ENCODE data around the gene OR52B2.

Gene OR52B2

DNA sequence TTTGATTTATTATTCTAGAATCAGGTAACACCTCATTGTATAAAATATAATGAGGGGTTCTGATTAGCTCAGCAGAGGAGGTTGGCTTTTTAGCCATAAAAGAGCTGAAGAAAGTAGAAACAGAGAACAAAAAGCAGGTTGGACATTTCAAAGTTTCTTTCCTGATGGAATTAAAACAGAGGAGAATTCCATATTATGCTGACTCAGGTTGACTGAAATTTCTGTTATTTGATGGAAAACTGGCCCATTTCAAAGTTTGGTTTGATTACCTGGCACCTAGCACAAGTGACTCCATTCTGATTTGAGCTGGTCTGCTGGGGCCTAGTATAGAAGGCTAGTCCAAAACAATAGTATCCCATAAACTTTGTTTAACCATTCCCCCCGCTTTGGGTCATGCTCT is 37.7 kb downstream of the OR52B2 start:
- no peak overlapping the region for H3K27ac ChIP-seq
- DNase-seq (ENCODE audit: low spot score) = no peak
- ChIA-PET CTCF (interaction anchor here (0.6 kb wide), 1 partner anchor 49 kb away, joined by 3 read pairs; no protein-coding TSS in a partner anchor), POLR2A (ENCODE audit: low non-redundant PET) (no interaction called here)
- no peak for TF ChIP-seq CTCF (conservative IDR thresholded peaks at IDR 0.05; ENCODE audit: low read depth)

GRCh38 chr11:6129635-6130034 is 40.5 kb downstream of the OR52B2 start:
- CTCF ChIA-PET = interaction anchor here (0.7 kb wide), 1 partner anchor 74 kb away, joined by 3 read pairs; no protein-coding TSS in a partner anchor
- POLR2A ChIA-PET (ENCODE audit: low non-redundant PET) = no interaction called here
- no peak for TF ChIP-seq CTCF (conservative IDR thresholded peaks at IDR 0.05; ENCODE audit: low read depth)
- no peak for DNase-seq (ENCODE audit: low spot score)
- no peak overlapping the region for H3K27ac ChIP-seq

DNA sequence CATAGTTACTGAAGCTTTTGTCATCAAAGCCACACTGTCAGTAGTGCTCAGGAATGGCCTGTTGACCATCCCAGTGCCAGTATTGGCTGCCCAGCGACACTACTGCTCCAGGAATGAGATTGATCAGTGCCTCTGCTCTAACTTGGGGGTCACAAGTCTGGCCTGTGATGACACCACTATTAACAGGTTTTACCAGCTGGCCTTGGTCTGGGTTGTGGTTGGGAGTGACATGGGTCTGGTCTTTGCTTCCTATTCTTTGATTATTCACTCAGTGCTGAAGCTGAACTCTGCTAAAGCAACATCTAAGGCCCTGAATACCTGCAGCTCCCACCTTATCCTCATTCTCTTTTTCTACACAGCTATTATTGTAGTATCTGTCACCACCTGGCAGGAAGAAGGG is 41.1 kb downstream of the OR52B2 start:
- POLR2A ChIA-PET (ENCODE audit: low non-redundant PET) = no interaction called here
- H3K27ac ChIP-seq = no peak overlapping the region
- TF ChIP-seq CTCF (conservative IDR thresholded peaks at IDR 0.05; ENCODE audit: low read depth) = no peak
- CTCF ChIA-PET = no interaction called here
- DNase-seq (ENCODE audit: low spot score) = no peak

- TF ChIP-seq CTCF (conservative IDR thresholded peaks at IDR 0.05; ENCODE audit: low read depth) = no peak
- H3K27ac ChIP-seq = no peak overlapping the region
- CTCF ChIA-PET = interaction anchor here (0.6 kb wide), 1 partner anchor 636 kb away, joined by 4 read pairs; no protein-coding TSS in a partner anchor
- POLR2A ChIA-PET (ENCODE audit: low non-redundant PET) = no interaction called here
- no peak for DNase-seq (ENCODE audit: low spot score)
Measured at GRCh38 chr11:6127881-6128280, 42.2 kb downstream of the OR52B2 start.

DNA sequence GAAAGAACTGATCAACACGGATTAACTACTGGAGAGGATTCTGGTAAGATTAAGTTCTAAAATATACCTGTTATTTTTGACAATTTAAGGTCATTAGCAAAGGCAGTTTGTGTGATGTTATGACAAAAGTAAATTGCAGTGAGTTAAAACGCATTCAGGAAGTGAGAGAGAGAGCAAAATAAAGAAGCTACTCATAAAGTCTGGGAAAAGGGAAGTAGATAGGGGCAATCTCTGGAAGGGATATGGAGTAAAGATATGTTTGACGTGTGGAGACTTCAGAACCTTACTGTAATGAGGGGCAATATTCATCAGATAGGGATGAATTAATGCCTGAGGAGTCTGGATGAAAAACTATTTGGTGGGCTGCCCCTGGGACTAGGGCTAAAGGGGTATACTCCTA is 45.9 kb downstream of the OR52B2 start:
- POLR2A ChIA-PET (ENCODE audit: low non-redundant PET) = no interaction called here
- CTCF ChIA-PET = interaction anchor here (0.6 to 1.1 kb wide), 2 partner anchors 229 to 239 kb away, joined by 3 read pairs; no protein-coding TSS in a partner anchor
- no peak for TF ChIP-seq CTCF (conservative IDR thresholded peaks at IDR 0.05; ENCODE audit: low read depth)
- no peak for DNase-seq (ENCODE audit: low spot score)
- no peak overlapping the region for H3K27ac ChIP-seq
